PC-9 (cell line): ENCODE results near the gene OSER1. TPM values are rescaled to one million over a fixed set of nuclear protein-coding genes. Genes with fewer than 3 reads are reported as not detected.
"Not testable (repeated sequence)": the region's sequence is repeated elsewhere in the genome, so short reads cannot be mapped to it uniquely, and the experiment has no call there.

Experiments
- BruUV-seq: library from RNA; stranded (reverse); fragments of 400-500 nt; replicated peaks from 2 replicates; lab custom pipeline; 2021; lab: Mats Ljungman, UMichigan
- CTCF ChIA-PET: fragments of 300-600 bp; sonication (Branson Sonifier 250); formaldehyde crosslinking; loops from one replicate; lab custom pipeline; 2022; ENCODE audit warnings: antibody characterized with exemption; lab: Charles Lee
- POLR2A ChIA-PET: fragments of 300-600 bp; sonication (Branson Sonifier 250); formaldehyde crosslinking; loops from one replicate; lab custom pipeline; 2022; ENCODE audit warnings: antibody characterized with exemption; ENCODE audit not compliant: unreplicated experiment; lab: Charles Lee
- DNase-seq, 2 experiments: peaks; one replicate each; pipeline versions ENCODE4 v3.0.0 to v3.0.0-alpha.2; 2015 to 2022; ENCODE audit warnings: mixed read lengths in 1 of 2
- H2AFZ ChIP-seq: fragments of 200-600 bp; sonication (generic); 2 replicates; pipeline ENCODE4 v1.8.1; 2017; ENCODE audit warnings: antibody characterized with exemption
- H3F3A ChIP-seq: fragments of 200-600 bp; sonication (generic); 2 replicates; pipeline ENCODE4 v1.8.1; 2017; ENCODE audit warnings: antibody characterized with exemption, mild to moderate bottlenecking, low read depth; ENCODE audit not compliant: insufficient read depth
- H3K27ac ChIP-seq: fragments of 200-600 bp; sonication (generic); 2 replicates; pipeline ENCODE4 v1.6.1; 2016; ENCODE audit warnings: mixed run types
- H3K27me3 ChIP-seq: fragments of 200-600 bp; sonication (generic); 2 replicates; pipeline ENCODE4 v1.6.1; 2016; ENCODE audit warnings: low read depth, mixed run types; ENCODE audit not compliant: insufficient read depth
- H3K36me3 ChIP-seq: fragments of 200-600 bp; sonication (generic); 2 replicates; pipeline ENCODE4 v1.6.1; 2016; ENCODE audit warnings: low read depth, mixed run types
- H3K4me1 ChIP-seq: fragments of 200-600 bp; sonication (generic); replicated peaks from 2 replicates; pipeline ENCODE4 v1.6.1; 2016; ENCODE audit warnings: mixed run types; ENCODE audit not compliant: insufficient read depth
- H3K4me2 ChIP-seq: fragments of 200-600 bp; sonication (generic); 2 replicates; pipeline ENCODE4 v1.6.1; 2017; ENCODE audit warnings: mixed run types
- H3K4me3 ChIP-seq: fragments of 200-600 bp; sonication (generic); 2 replicates; pipeline ENCODE4 v1.6.1; 2016; ENCODE audit warnings: mixed run types
- H3K79me2 ChIP-seq: fragments of 200-600 bp; sonication (generic); 2 replicates; pipeline ENCODE4 v1.6.1; 2017; ENCODE audit warnings: low read depth, mixed run types
- H3K9me2 ChIP-seq: fragments of 200-600 bp; sonication (generic); 2 replicates; pipeline ENCODE4 v1.8.1; 2017; ENCODE audit warnings: mild to moderate bottlenecking; ENCODE audit not compliant: insufficient read depth
- H3K9me3 ChIP-seq: fragments of 200-600 bp; sonication (generic); 2 replicates; pipeline ENCODE4 v1.8.1; 2016; ENCODE audit warnings: low read depth; ENCODE audit not compliant: insufficient read depth
- H4K20me1 ChIP-seq: fragments of 200-600 bp; sonication (generic); 2 replicates; pipeline ENCODE4 v1.8.1; 2017; ENCODE audit not compliant: insufficient read depth
- CTCF ChIP-seq: fragments of 200-600 bp; sonication (generic); conservative IDR thresholded peaks from 2 replicates; pipeline ENCODE4 v1.6.1; 2017; ENCODE audit warnings: mixed run types, antibody characterized with exemption, mild to moderate bottlenecking, moderate library complexity
- EZH2 ChIP-seq: fragments of 200-600 bp; sonication (generic); IDR thresholded peaks from 2 replicates; pipeline ENCODE4 v1.8.0; 2017; ENCODE audit warnings: antibody characterized with exemption, low read depth
- intact Hi-C: fragments of 100-400 bp; cut with micrococcal nuclease; formaldehyde crosslinking; loops from one replicate; pipeline ENCODE4 v1.10.0; 2022; ENCODE audit not compliant: unreplicated experiment
- total RNA-seq: library from RNA; stranded (reverse); gene quantifications from 2 replicates; pipeline ENCODE4 v1.2.3, GENCODE V29; 2021

OSER1 gene
- total RNA-seq, 1 experiment from 2014 or later: 136 TPM

- POLR2A ChIA-PET: interaction anchor here (0.6 to 1.0 kb wide), 4 partner anchors 22 to 75 kb away, joined by 3 to 37 read pairs (median 7); no protein-coding TSS in a partner anchor
- intact Hi-C loops: loop anchor here (10.0 kb wide), 1 partner anchor 661 kb away; no protein-coding TSS in a partner anchor
- BruUV-seq: no TSS peak
Observed at GRCh38 chr20:44196271-44196670, 14.3 kb downstream of the OSER1 start.

GRCh38 chr20:44195605-44196004 is 15.0 kb downstream of the OSER1 start:
- no peak for DNase-seq
- H3K36me3 ChIP-seq: peaks cover 43% of the 10 kb centered on the region
- intact Hi-C loops: loop anchor here (10.0 kb wide), 1 partner anchor 661 kb away; no protein-coding TSS in a partner anchor
- H3K27me3 ChIP-seq: no peaks in the 10 kb centered on the region
- H3K9me2 ChIP-seq: no peaks in the 10 kb centered on the region
- H4K20me1 ChIP-seq: peaks cover 11% of the 10 kb centered on the region; the same call in 1 of the 2 replicates
- H3K4me2 ChIP-seq: no peak overlapping the region
- ChIA-PET POLR2A (interaction anchor here (0.6 kb wide), 1 partner anchor 75 kb away, joined by 37 read pairs; no protein-coding TSS in a partner anchor), CTCF (interaction anchor here (0.6 to 1.1 kb wide), 4 partner anchors 18 to 115 kb away, joined by 3 to 11 read pairs (median 6); no protein-coding TSS in a partner anchor)
- peaks cover 20% of the 10 kb centered on the region for H3K79me2 ChIP-seq
- H3K4me1 ChIP-seq: 0 out of 2 replicates have a peak, but pooled peaks cover 1% of the 10 kb centered on the region
- H3F3A ChIP-seq: peaks cover 44% of the 10 kb centered on the region
- no peaks in the 10 kb centered on the region for H3K9me3 ChIP-seq
- TF ChIP-seq CTCF (no peak), EZH2 (no peak)
- H2AFZ ChIP-seq: no peak overlapping the region
- H3K4me3 ChIP-seq: no peak overlapping the region
- H3K27ac ChIP-seq: peak overlapping the region; percentile 10; the same call in 1 of the 2 replicates
- BruUV-seq: no TSS peak

More at GRCh38 chr20:44196271-44196670, 14.3 kb downstream of the OSER1 start:
- Histone ChIP-seq H3K4me1 (peaks cover 8% of the 10 kb centered on the region; the same call in 1 of the 2 replicates), H2AFZ (no peak overlapping the region), H3K4me3 (no peak overlapping the region), H3K9me2 (no peaks in the 10 kb centered on the region), H3K4me2 (no peak overlapping the region), H3K27me3 (no peaks in the 10 kb centered on the region), H3K9me3 (no peaks in the 10 kb centered on the region), H4K20me1 (peaks cover 11% of the 10 kb centered on the region; the same call in 1 of the 2 replicates), H3K36me3 (peaks cover 50% of the 10 kb centered on the region), H3F3A (peaks cover 44% of the 10 kb centered on the region), H3K79me2 (peaks cover 27% of the 10 kb centered on the region), H3K27ac (no peak overlapping the region)
- no peak for TF ChIP-seq EZH2
- TF ChIP-seq CTCF: 0 out of 2 replicates have a peak, but pooled peaks have one; percentile 31
- CTCF ChIA-PET: interaction anchor here (0.6 to 1.1 kb wide), 4 partner anchors 19 to 115 kb away, joined by 3 to 11 read pairs (median 8); partner anchors contain the start of gene FITM2
- no peak for DNase-seq

GRCh38 chr20:44193801-44194200 is 16.8 kb downstream of the OSER1 start:
- POLR2A ChIA-PET: no interaction called here
- no peaks in the 10 kb centered on the region for H3K9me2 ChIP-seq

GRCh38 chr20:44191640-44192039 is 18.9 kb downstream of the OSER1 start:
- H3K4me1 ChIP-seq: peaks cover 29% of the 10 kb centered on the region
- H4K20me1 ChIP-seq, H3K4me3 ChIP-seq, H3K27me3 ChIP-seq, H3K36me3 ChIP-seq, BruUV-seq, H3K9me3 ChIP-seq, H2AFZ ChIP-seq, H3K27ac ChIP-seq, H3K4me2 ChIP-seq, DNase-seq, H3K9me2 ChIP-seq, H3K79me2 ChIP-seq: not testable (repeated sequence)
- ChIA-PET CTCF (interaction anchor here (4.8 kb wide), 1 partner anchor 74 kb away, joined by 61 read pairs; no protein-coding TSS in a partner anchor), POLR2A (interaction anchor here (0.7 kb wide), 1 partner anchor 19 kb away, joined by 4 read pairs; the partner anchor contains the start of gene OSER1)
- H3F3A ChIP-seq: peaks cover 58% of the 10 kb centered on the region
- intact Hi-C loops: loop anchor here (10.0 kb wide), 1 partner anchor 657 kb away; no protein-coding TSS in a partner anchor

More at GRCh38 chr20:44193801-44194200, 16.8 kb downstream of the OSER1 start:
- Histone ChIP-seq H3K4me2 (no peak overlapping the region), H3F3A (peaks cover 52% of the 10 kb centered on the region), H3K36me3 (peaks cover 25% of the 10 kb centered on the region), H2AFZ (no peak overlapping the region), H3K27me3 (no peaks in the 10 kb centered on the region), H3K4me3 (no peak overlapping the region), H3K27ac (no peak overlapping the region), H4K20me1 (0 out of 2 replicates have a peak, but pooled peaks cover 7% of the 10 kb centered on the region), H3K4me1 (peaks cover 16% of the 10 kb centered on the region), H3K9me3 (no peaks in the 10 kb centered on the region), H3K79me2 (peaks cover 2% of the 10 kb centered on the region; the same call in 1 of the 2 replicates)
- intact Hi-C loops: loop anchor here (10.0 kb wide), 1 partner anchor 659 kb away; no protein-coding TSS in a partner anchor
- CTCF ChIA-PET: no interaction called here
- DNase-seq: no peak
- no peak for TF ChIP-seq CTCF
- no peak for TF ChIP-seq EZH2
- no TSS peak for BruUV-seq
